T-cell (primary cell): ENCODE results near the gene RRAGB. TPM values are rescaled to one million over a fixed set of nuclear protein-coding genes. Genes with fewer than 3 reads are reported as not detected.
"Not testable (repeated sequence)": the region's sequence is repeated elsewhere in the genome, so short reads cannot be mapped to it uniquely, and the experiment has no call there.

Experiments used
- ATAC-seq, 4 experiments: fragments of 200-7000 bp in 3 of 4; fragments of 150-1000 bp in 1 of 4; cut with Tn5 transposase; replicated peaks in 1 of 4; 1 replicate in 3 of 4; 2 replicates in 1 of 4; pipeline ENCODE4 v1.10.0; 2021; ENCODE audit warnings: moderate library complexity in 3 of 4, mild to moderate bottlenecking in 2 of 4, moderate number of reproducible peaks in 1 of 4
- CTCF ChIA-PET, 2 donors: fragments of 300-600 bp; sonication (Branson Sonifier 250); formaldehyde crosslinking; loops; one replicate each; lab custom pipeline; 2022; ENCODE audit warnings: antibody characterized with exemption in 2 of 2; lab: Charles Lee
- POLR2A ChIA-PET, 2 donors: fragments of 300-600 bp; sonication (Branson Sonifier 250); formaldehyde crosslinking; loops; one replicate each; lab custom pipeline; 2022; ENCODE audit warnings: antibody characterized with exemption in 2 of 2; lab: Charles Lee
- DNase-seq, 35 experiments: peaks; one replicate each; pipeline versions ENCODE4 v3.0.0 to v3.0.0-alpha.2; 2013 to 2023
- H3K27ac ChIP-seq: one replicate; pipeline ENCODE4 v1.5.1; 2013; ENCODE audit warnings: low read length
- H3K27me3 ChIP-seq, 2 experiments: replicated peaks in 1 of 2; 1 replicate in 1 of 2; 2 replicates in 1 of 2; pipeline versions ENCODE4 v1.6.1 to v1.7.0; 2013; ENCODE audit warnings: low read length in 1 of 2, mixed read lengths in 1 of 2; ENCODE audit not compliant: control insufficient read depth in 2 of 2, insufficient read depth in 2 of 2; ENCODE audit errors: extremely low read depth in 1 of 2
- H3K36me3 ChIP-seq, 2 donors: 1 replicate in 1 of 2; 2 replicates in 1 of 2; pipeline versions ENCODE4 v1.6.1 to v1.7.0; 2013; ENCODE audit warnings: low read length in 1 of 2; ENCODE audit not compliant: control insufficient read depth in 2 of 2, insufficient read depth in 1 of 2; ENCODE audit errors: extremely low read depth in 1 of 2
- H3K4me1 ChIP-seq, 2 experiments: 1 replicate in 1 of 2; 2 replicates in 1 of 2; pipeline versions ENCODE4 v1.6.1 to v1.7.0; 2013; ENCODE audit warnings: low read length in 2 of 2, mixed read lengths in 1 of 2; ENCODE audit not compliant: insufficient read depth in 2 of 2, control insufficient read depth in 1 of 2; ENCODE audit errors: extremely low read depth in 1 of 2
- H3K4me3 ChIP-seq, 2 donors: 1 replicate in 1 of 2; 2 replicates in 1 of 2; pipeline versions ENCODE4 v1.5.1 to v1.7.0; 2013; ENCODE audit warnings: mild to moderate bottlenecking in 2 of 2, low read length in 1 of 2, moderate library complexity in 1 of 2; ENCODE audit not compliant: control insufficient read depth in 1 of 2; ENCODE audit errors: extremely low read depth in 1 of 2
- H3K9me3 ChIP-seq: 2 replicates; pipeline ENCODE4 v1.7.0; 2013
- H3K27ac Mint-ChIP-seq, 2 donors: one replicate each; pipeline ENCODE4 v1.8.0; 2020 to 2021; ENCODE audit warnings: mild to moderate bottlenecking in 2 of 2, mixed read lengths in 2 of 2
- H3K27me3 Mint-ChIP-seq, 2 donors: one replicate each; pipeline ENCODE4 v1.8.0; 2021 to 2022; ENCODE audit warnings: mixed read lengths in 2 of 2
- H3K36me3 Mint-ChIP-seq: one replicate; pipeline ENCODE4 v1.8.0; 2021; ENCODE audit warnings: mixed read lengths
- H3K4me1 Mint-ChIP-seq, 3 donors: one replicate each; pipeline ENCODE4 v1.8.0; 2020 to 2022; ENCODE audit warnings: mixed read lengths in 3 of 3, mild to moderate bottlenecking in 1 of 3
- H3K4me3 Mint-ChIP-seq, 3 donors: one replicate each; pipeline ENCODE4 v1.8.0; 2020 to 2022; ENCODE audit warnings: mild to moderate bottlenecking in 3 of 3, mixed read lengths in 3 of 3, moderate library complexity in 3 of 3
- H3K9me3 Mint-ChIP-seq, 3 donors: one replicate each; pipeline ENCODE4 v1.8.0; 2020 to 2022; ENCODE audit warnings: mixed read lengths in 3 of 3
- WGBS: methylation state at CpG from one replicate; pipeline ENCODE4 v1.1.5; 2013; ENCODE audit warnings: missing lambda C conversion rate; ENCODE audit not compliant: insufficient coverage; 5-methylcytosine and 5-hydroxymethylcytosine counted together
- total RNA-seq, 35 experiments: library from RNA in 6 of 35; stranded (reverse) in 6 of 35; fragments of 120-200 nt in 1 of 35; gene quantifications; one replicate each; pipeline versions ENCODE4 v1.2.1 to v1.2.4 and lab custom pipeline; 2013 to 2026

RRAGB gene
- total RNA-seq, 5 donors from 2014 or later (not counting 1 experiment from before 2014, with no cell fraction given), result 8.4 to 13.8 (median 11.8) TPM

DNA sequence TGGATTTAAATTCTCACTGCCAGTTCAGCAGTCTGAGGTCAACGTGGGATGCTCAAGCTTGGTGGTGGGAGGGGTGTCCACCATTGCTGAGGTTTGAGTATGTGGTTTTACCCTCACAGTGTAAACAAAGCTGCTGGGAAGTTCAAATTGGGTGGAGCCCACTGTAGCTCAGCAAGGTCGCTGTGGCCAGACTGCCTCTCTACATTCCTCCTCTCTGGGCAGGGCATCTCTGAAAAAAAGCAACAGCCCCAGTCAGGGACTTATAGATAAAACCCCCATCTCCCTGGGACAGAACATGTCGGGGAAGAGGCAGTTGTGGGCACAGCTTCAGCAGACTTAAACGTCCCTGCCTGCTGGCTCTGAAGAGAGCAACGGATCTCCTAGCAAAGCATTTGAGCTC lies 14.9 kb upstream of the RRAGB start:
- no peaks in the 10 kb centered on the region for H3K9me3 Mint-ChIP-seq
- no CpG with 5 or more reads among the region's 5 CpGs for WGBS
- Histone ChIP-seq H3K36me3 (no peaks in the 10 kb centered on the region), H3K4me3 (no peak overlapping the region), H3K27ac (no peak overlapping the region), H3K4me1 (peaks cover 0 to 20% of the 10 kb centered on the region in 2 experiments), H3K9me3 (no peaks in the 10 kb centered on the region), H3K27me3 (peaks cover 0 to 11% of the 10 kb centered on the region in 2 experiments)
- H3K27ac Mint-ChIP-seq, result peak overlapping the region in 1 of 2 donors; percentile 72
- peaks cover 0 to 15% of the 10 kb centered on the region in 2 donors for H3K27me3 Mint-ChIP-seq
- CTCF ChIA-PET, result no interaction called here
- POLR2A ChIA-PET, result no interaction called here
- ATAC-seq (no peak), DNase-seq (no peak)
- peaks cover 45 to 56% (median 51%) of the 10 kb centered on the region in 3 donors for H3K4me1 Mint-ChIP-seq
- H3K36me3 Mint-ChIP-seq, result no peaks in the 10 kb centered on the region
- H3K4me3 Mint-ChIP-seq, result no peak overlapping the region

DNA sequence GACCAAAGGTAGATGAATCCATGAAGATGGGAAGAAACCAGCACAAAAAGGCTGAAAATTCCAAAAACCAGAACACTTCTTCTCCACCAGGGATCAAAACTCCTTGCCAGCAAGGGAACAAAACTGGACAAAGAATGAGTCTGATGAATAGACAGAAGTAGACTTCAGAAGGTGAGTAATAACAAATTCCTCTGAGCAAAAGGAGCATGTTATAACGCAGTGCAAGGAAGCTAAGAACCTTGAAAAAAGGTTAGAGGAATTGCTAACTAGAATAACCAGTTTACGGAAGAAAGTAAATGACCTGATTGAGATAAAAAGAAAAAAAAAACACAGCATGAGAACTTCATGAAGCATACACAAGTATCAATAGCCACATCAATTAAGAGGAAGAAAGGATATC lies 14.1 kb upstream of the RRAGB start:
- peaks cover 0 to 20% of the 10 kb centered on the region in 2 experiments for H3K4me1 ChIP-seq
- ATAC-seq, H3K4me3 Mint-ChIP-seq, H3K4me3 ChIP-seq, DNase-seq, H3K9me3 Mint-ChIP-seq, POLR2A ChIA-PET, H3K36me3 ChIP-seq, H3K27ac ChIP-seq, H3K36me3 Mint-ChIP-seq, H3K9me3 ChIP-seq: not testable (repeated sequence)
- peaks cover 44 to 53% (median 47%) of the 10 kb centered on the region in 3 donors for H3K4me1 Mint-ChIP-seq
- CTCF ChIA-PET, result interaction anchor here in 1 of 2 donors (0.6 kb wide), 1 partner anchor 29 kb away, joined by 3 read pairs; no protein-coding TSS in a partner anchor
- H3K27me3 ChIP-seq, result peaks cover 0 to 11% of the 10 kb centered on the region in 2 experiments
- WGBS, result no CpG with 5 or more reads among the region's 2 CpGs
- H3K27me3 Mint-ChIP-seq, result peaks cover 0 to 15% of the 10 kb centered on the region in 2 donors
- peak overlapping the region; percentile 56 to 72 for H3K27ac Mint-ChIP-seq

DNA sequence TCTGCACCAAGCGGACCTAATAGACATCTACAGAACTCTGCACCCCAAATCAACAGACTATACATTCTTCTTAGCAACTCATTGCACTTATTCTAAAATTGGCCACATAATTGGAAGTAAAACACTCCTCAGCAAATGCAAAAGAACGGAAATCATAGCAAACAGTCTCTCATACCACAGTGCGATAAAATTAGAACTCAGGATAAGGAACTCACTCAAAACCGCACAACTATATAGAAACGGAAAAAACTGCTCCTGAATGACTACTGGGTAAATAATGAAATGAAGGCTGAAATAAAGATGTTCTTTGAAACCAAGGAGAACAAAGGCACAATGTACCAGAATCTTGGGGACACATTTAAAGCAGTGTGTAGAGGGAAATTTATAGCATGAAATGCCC lies 12.5 kb upstream of the RRAGB start:
- peaks cover 0 to 16% of the 10 kb centered on the region in 2 experiments for H3K4me1 ChIP-seq
- Mint-ChIP-seq H3K27me3 (peaks cover 0 to 12% of the 10 kb centered on the region in 2 donors), H3K27ac (peak overlapping the region; percentile 35 to 71), H3K4me3 (peak overlapping the region in 2 of 3 donors; percentile 37 to 45), H3K4me1 (peaks cover 33 to 43% (median 36%) of the 10 kb centered on the region in 3 donors)
- H3K36me3 Mint-ChIP-seq, H3K4me3 ChIP-seq, H3K9me3 Mint-ChIP-seq, DNase-seq, H3K27ac ChIP-seq, CTCF ChIA-PET, POLR2A ChIA-PET, ATAC-seq, H3K9me3 ChIP-seq, H3K36me3 ChIP-seq: not testable (repeated sequence)
- WGBS, result no CpG with 5 or more reads among the region's 5 CpGs
- H3K27me3 ChIP-seq, result peaks cover 0 to 11% of the 10 kb centered on the region in 2 experiments

DNA sequence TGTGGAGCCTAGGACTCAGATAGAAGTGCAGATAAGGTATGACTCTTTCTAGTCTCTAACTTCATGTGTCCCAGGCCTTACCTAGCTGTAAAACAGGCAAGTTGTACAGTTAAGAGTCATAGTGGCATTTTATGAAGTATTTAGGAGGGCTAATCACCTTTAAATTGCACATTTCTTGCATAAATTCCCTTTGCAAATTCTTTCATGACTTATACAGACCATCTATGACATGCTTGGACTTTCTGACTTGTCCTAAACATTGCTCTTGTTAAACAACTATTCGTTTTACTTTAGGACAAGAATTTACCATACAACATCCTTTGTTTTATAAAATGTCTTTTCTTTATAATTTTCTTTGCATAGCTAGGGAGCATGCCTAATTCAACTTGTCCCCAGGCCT lies 7.8 kb upstream of the RRAGB start:
- no peaks in the 10 kb centered on the region for H3K27me3 ChIP-seq
- peaks cover 2% of the 10 kb centered on the region for H3K9me3 ChIP-seq
- DNase-seq (no peak), ATAC-seq (no peak)
- peaks cover 0 to 7% of the 10 kb centered on the region in 2 donors for H3K27me3 Mint-ChIP-seq
- no CpG with 5 or more reads among the region's 1 CpG for WGBS
- CTCF ChIA-PET, result no interaction called here
- POLR2A ChIA-PET, result no interaction called here
- peaks cover 0 to 2% (median 0%) of the 10 kb centered on the region in 3 donors for H3K9me3 Mint-ChIP-seq
- no peaks in the 10 kb centered on the region for H3K4me1 ChIP-seq
- H3K36me3 ChIP-seq, result no peaks in the 10 kb centered on the region
- H3K4me3 ChIP-seq, result no peak overlapping the region
- no peak overlapping the region for H3K27ac ChIP-seq
- peaks cover 10 to 14% (median 11%) of the 10 kb centered on the region in 3 donors for H3K4me1 Mint-ChIP-seq
- no peak overlapping the region for H3K27ac Mint-ChIP-seq
- H3K36me3 Mint-ChIP-seq, result no peaks in the 10 kb centered on the region
- no peak overlapping the region for H3K4me3 Mint-ChIP-seq

DNA sequence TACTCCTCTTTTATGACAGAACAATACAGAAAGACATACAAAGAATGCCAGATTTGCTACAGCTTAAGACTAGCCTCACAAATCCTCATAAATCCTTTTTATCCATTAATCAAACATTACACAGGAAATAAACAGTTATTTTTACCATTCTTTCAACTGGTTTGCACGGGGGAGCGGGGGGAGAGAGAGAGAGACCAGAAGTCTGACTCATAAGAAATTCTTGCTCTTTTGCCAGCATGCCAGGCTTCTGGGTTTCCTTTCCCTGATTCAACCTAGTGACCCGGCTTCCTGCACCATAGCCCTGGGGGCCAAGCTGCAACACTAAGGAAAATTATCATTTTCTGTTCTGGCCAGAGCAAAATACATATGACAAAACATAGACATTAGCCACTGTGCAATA lies 6.8 kb upstream of the RRAGB start:
- DNase-seq (no peak), ATAC-seq (no peak)
- 0% methylated on average over 1 of the region's 3 CpGs for WGBS
- Mint-ChIP-seq H3K4me3 (no peak overlapping the region), H3K27me3 (peaks cover 0 to 5% of the 10 kb centered on the region in 2 donors), H3K36me3 (no peaks in the 10 kb centered on the region), H3K4me1 (peaks cover under 1 to 5% (median 1%) of the 10 kb centered on the region in 3 donors), H3K9me3 (peaks cover 0 to 2% (median 0%) of the 10 kb centered on the region in 3 donors), H3K27ac (no peak overlapping the region)
- Histone ChIP-seq H3K36me3 (no peaks in the 10 kb centered on the region), H3K9me3 (peaks cover 2% of the 10 kb centered on the region), H3K27me3 (no peaks in the 10 kb centered on the region), H3K4me3 (no peak overlapping the region), H3K27ac (no peak overlapping the region), H3K4me1 (no peaks in the 10 kb centered on the region)
- ChIA-PET POLR2A (no interaction called here), CTCF (no interaction called here)

DNA sequence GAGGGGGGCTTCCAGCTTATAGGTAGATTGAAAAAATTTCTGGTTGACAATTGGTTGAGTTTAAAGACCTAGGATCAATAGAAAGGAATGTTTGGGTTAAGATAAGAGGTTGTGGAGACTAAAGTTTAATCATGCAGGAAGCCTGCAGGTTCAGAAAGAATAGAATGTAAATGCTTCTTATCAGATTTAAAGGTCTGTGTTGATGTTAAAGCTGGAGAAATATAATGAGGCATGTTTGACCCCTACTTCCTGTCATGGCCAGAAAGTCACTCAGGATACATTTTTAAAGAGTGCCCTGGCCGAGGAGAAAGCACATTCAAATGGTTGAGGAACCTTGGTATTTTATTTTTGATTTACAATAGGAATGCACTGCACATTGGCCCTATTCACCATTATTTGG lies 3.9 kb upstream of the RRAGB start:
- ChIA-PET CTCF (no interaction called here), POLR2A (no interaction called here)
- H3K4me1 Mint-ChIP-seq, result peaks cover 8 to 13% (median 11%) of the 10 kb centered on the region in 3 donors
- H3K27ac Mint-ChIP-seq, result no peak overlapping the region
- H3K27me3 Mint-ChIP-seq, result peaks cover 0 to 5% of the 10 kb centered on the region in 2 donors
- H3K36me3 Mint-ChIP-seq, result no peaks in the 10 kb centered on the region
- Histone ChIP-seq H3K27ac (no peak overlapping the region), H3K36me3 (no peaks in the 10 kb centered on the region), H3K4me1 (peaks cover 3 to 14% of the 10 kb centered on the region in 2 experiments), H3K27me3 (no peaks in the 10 kb centered on the region), H3K9me3 (peaks cover 2% of the 10 kb centered on the region), H3K4me3 (no peak overlapping the region)
- DNase-seq (no peak), ATAC-seq (no peak)
- WGBS, result no CpG with 5 or more reads among the region's 1 CpG
- H3K4me3 Mint-ChIP-seq, result no peak overlapping the region
- H3K9me3 Mint-ChIP-seq, result peaks cover 0 to 2% (median 0%) of the 10 kb centered on the region in 3 donors
